ENCODE measurements around the gene SLC7A11. TPM values are rescaled to one million over a fixed set of nuclear protein-coding genes. Genes with fewer than 3 reads are reported as not detected.

Gene SLC7A11
- total RNA-seq, 1 experiment from 2014 or later: 14.0 TPM

GRCh38 chr4:138161351-138161750 is 80.8 kb downstream of the SLC7A11 start:
- H3K4me1 ChIP-seq (ENCODE audit: insufficient read depth, low read length): peaks cover 6% of the 10 kb centered on the region; the same call in 1 of the 2 replicates
- H4K20me1 ChIP-seq (ENCODE audit: low read length): no peaks in the 10 kb centered on the region
- H3K9ac ChIP-seq (ENCODE audit: low read length): no peak overlapping the region
- DNase-seq: no peak
- no peaks in the 10 kb centered on the region for H3K27me3 ChIP-seq (ENCODE audit: low read length)
- H2AFZ ChIP-seq (ENCODE audit: low read length): no peak overlapping the region
- no TSS peak for BruUV-seq (replicated peaks)
- no peak for ATAC-seq
- ChIA-PET POLR2A (ENCODE audit: unreplicated experiment) (no interaction called here), CTCF (no interaction called here)
- TF ChIP-seq EZH2phosphoT487 (IDR thresholded peaks at IDR 0.05; ENCODE audit: borderline replicate concordance, low read length) (no peak), CTCF (conservative IDR thresholded peaks at IDR 0.05; ENCODE audit: low read depth, low read length) (no peak), EZH2 (IDR thresholded peaks at IDR 0.05; ENCODE audit: low read length, unreplicated experiment) (no peak)
- intact Hi-C loops (cut with micrococcal nuclease): no loop called here
- no peaks in the 10 kb centered on the region for H3K9me2 ChIP-seq (replicated peaks; ENCODE audit: low read length)
- no peaks in the 10 kb centered on the region for H3K9me3 ChIP-seq (ENCODE audit: low read length)
- H3K4me2 ChIP-seq (ENCODE audit: low read length): no peak overlapping the region
- no peak overlapping the region for H3K27ac ChIP-seq (ENCODE audit: low read length)
- H3K79me2 ChIP-seq (ENCODE audit: low read length): no peaks in the 10 kb centered on the region
- H3K36me3 ChIP-seq (ENCODE audit: low read depth, low read length): no peaks in the 10 kb centered on the region
- no peak overlapping the region for H3K4me3 ChIP-seq (ENCODE audit: low read length)
- H3F3A ChIP-seq (ENCODE audit: low read length, unreplicated experiment): peaks cover 4% of the 10 kb centered on the region

GRCh38 chr4:138158746-138159297 is 83.3 kb downstream of the SLC7A11 start:
- no peaks in the 10 kb centered on the region for H3K79me2 ChIP-seq (ENCODE audit: low read length)
- ATAC-seq (peak; percentile 62), DNase-seq (peak; percentile 58)
- TF ChIP-seq EZH2phosphoT487 (IDR thresholded peaks at IDR 0.05; ENCODE audit: borderline replicate concordance, low read length) (no peak), CTCF (conservative IDR thresholded peaks at IDR 0.05; ENCODE audit: low read depth, low read length) (no peak), EZH2 (IDR thresholded peaks at IDR 0.05; ENCODE audit: low read length, unreplicated experiment) (no peak)
- H3K4me2 ChIP-seq (ENCODE audit: low read length): no peak overlapping the region
- no peaks in the 10 kb centered on the region for H3K9me2 ChIP-seq (replicated peaks; ENCODE audit: low read length)
- H3K27me3 ChIP-seq (ENCODE audit: low read length): no peaks in the 10 kb centered on the region
- no peak overlapping the region for H3K4me3 ChIP-seq (ENCODE audit: low read length)
- no peaks in the 10 kb centered on the region for H4K20me1 ChIP-seq (ENCODE audit: low read length)
- ChIA-PET CTCF (no interaction called here), POLR2A (ENCODE audit: unreplicated experiment) (no interaction called here)
- H3K9me3 ChIP-seq (ENCODE audit: low read length): no peaks in the 10 kb centered on the region
- intact Hi-C loops (cut with micrococcal nuclease): loop anchor here (10.0 kb wide), 1 partner anchor 124 kb away; no protein-coding TSS in a partner anchor
- no peak overlapping the region for H3K9ac ChIP-seq (ENCODE audit: low read length)
- H3K4me1 ChIP-seq (ENCODE audit: insufficient read depth, low read length): peaks cover 6% of the 10 kb centered on the region; the same call in 1 of the 2 replicates
- BruUV-seq (replicated peaks): no TSS peak
- no peak overlapping the region for H2AFZ ChIP-seq (ENCODE audit: low read length)
- H3K36me3 ChIP-seq (ENCODE audit: low read depth, low read length): no peaks in the 10 kb centered on the region
- no peak overlapping the region for H3K27ac ChIP-seq (ENCODE audit: low read length)
- H3F3A ChIP-seq (ENCODE audit: low read length, unreplicated experiment): peaks cover 4% of the 10 kb centered on the region

GRCh38 chr4:138140879-138141278 is 101.3 kb downstream of the SLC7A11 start:
- H4K20me1 ChIP-seq (ENCODE audit: low read length): no peaks in the 10 kb centered on the region
- H3K9me2 ChIP-seq (replicated peaks; ENCODE audit: low read length): no peaks in the 10 kb centered on the region
- H3K9me3 ChIP-seq (ENCODE audit: low read length): no peaks in the 10 kb centered on the region
- DNase-seq (no peak), ATAC-seq (no peak)
- H3K4me2 ChIP-seq (ENCODE audit: low read length): no peak overlapping the region
- H3F3A ChIP-seq (ENCODE audit: low read length, unreplicated experiment): no peaks in the 10 kb centered on the region
- H3K36me3 ChIP-seq (ENCODE audit: low read depth, low read length): no peaks in the 10 kb centered on the region
- no peak overlapping the region for H3K27ac ChIP-seq (ENCODE audit: low read length)
- H2AFZ ChIP-seq (ENCODE audit: low read length): no peak overlapping the region
- H3K4me1 ChIP-seq (ENCODE audit: insufficient read depth, low read length): no peaks in the 10 kb centered on the region
- no peaks in the 10 kb centered on the region for H3K79me2 ChIP-seq (ENCODE audit: low read length)
- H3K4me3 ChIP-seq (ENCODE audit: low read length): no peak overlapping the region
- intact Hi-C loops (cut with micrococcal nuclease): no loop called here
- ChIA-PET POLR2A (ENCODE audit: unreplicated experiment) (no interaction called here), CTCF (no interaction called here)
- no peaks in the 10 kb centered on the region for H3K27me3 ChIP-seq (ENCODE audit: low read length)
- no peak for TF ChIP-seq EZH2 (IDR thresholded peaks at IDR 0.05; ENCODE audit: low read length, unreplicated experiment)
- no peak for TF ChIP-seq EZH2phosphoT487 (IDR thresholded peaks at IDR 0.05; ENCODE audit: borderline replicate concordance, low read length)
- TF ChIP-seq CTCF (conservative IDR thresholded peaks at IDR 0.05; ENCODE audit: low read depth, low read length): no peak
- H3K9ac ChIP-seq (ENCODE audit: low read length): no peak overlapping the region
- no TSS peak for BruUV-seq (replicated peaks)

Data from PC-3 (cell line).